Common myeloid progenitor, CD34-positive (primary cell): ENCODE data around the gene ZC3H10.
A peak's percentile ranks its signal among the peaks of the same experiment; 100 is the strongest.

Experiments used
- CTCF ChIA-PET: fragments of 350-600 bp; sonication (Branson Sonifier 250); formaldehyde crosslinking; loops from one replicate; lab custom pipeline; 2021; ENCODE audit warnings: antibody characterized with exemption; lab: Charles Lee
- POLR2A ChIA-PET: fragments of 350-600 bp; sonication (Branson Sonifier 250); formaldehyde crosslinking; loops from one replicate; lab custom pipeline; 2021; ENCODE audit warnings: antibody characterized with exemption; lab: Charles Lee
- DNase-seq, 3 donors: peaks; one replicate each; pipeline versions ENCODE4 v3.0.0 to v3.0.0-alpha.2; 2013
- H3K27ac ChIP-seq, 2 experiments: 1 replicate in 1 of 2; 2 replicates in 1 of 2; pipeline ENCODE4 v1.7.0; 2013; ENCODE audit warnings: inconsistent platforms in 2 of 2, low read length in 2 of 2, mild to moderate bottlenecking in 2 of 2, low read depth in 1 of 2, moderate library complexity in 1 of 2; ENCODE audit not compliant: severe bottlenecking in 2 of 2, insufficient read depth in 1 of 2, poor library complexity in 1 of 2
- H3K27me3 ChIP-seq, 5 experiments: replicated peaks in 2 of 5; 1 replicate in 3 of 5; 2 replicates in 2 of 5; pipeline versions ENCODE4 v1.6.1 to v1.7.0; 2013; ENCODE audit warnings: low read length in 4 of 5, mild to moderate bottlenecking in 2 of 5, moderate library complexity in 2 of 5, inconsistent platforms in 1 of 5; ENCODE audit not compliant: insufficient read depth in 5 of 5, control insufficient read depth in 4 of 5
- H3K36me3 ChIP-seq, 4 experiments: 1 replicate in 2 of 4; 2 replicates in 2 of 4; pipeline versions ENCODE4 v1.6.1 to v1.7.0; 2013; ENCODE audit warnings: low read length in 3 of 4, control low read depth in 1 of 4, mild to moderate bottlenecking in 1 of 4; ENCODE audit not compliant: control insufficient read depth in 4 of 4, insufficient read depth in 4 of 4
- H3K4me1 ChIP-seq, 4 experiments: 1 replicate in 3 of 4; 2 replicates in 1 of 4; pipeline versions ENCODE4 v1.6.1 to v1.7.1; 2013; ENCODE audit warnings: low read length in 3 of 4, mild to moderate bottlenecking in 3 of 4, control low read depth in 1 of 4, inconsistent platforms in 1 of 4, moderate library complexity in 1 of 4; ENCODE audit not compliant: control insufficient read depth in 4 of 4, insufficient read depth in 4 of 4; ENCODE audit errors: control extremely low read depth in 1 of 4
- H3K4me3 ChIP-seq, 7 experiments: 1 replicate in 4 of 7; 2 replicates in 3 of 7; pipeline versions ENCODE4 v1.5.1 to v1.7.0; 2013; ENCODE audit warnings: mild to moderate bottlenecking in 7 of 7, low read length in 6 of 7, moderate library complexity in 6 of 7, inconsistent platforms in 2 of 7, low read depth in 2 of 7, control low read depth in 1 of 7; ENCODE audit not compliant: insufficient read depth in 4 of 7, control insufficient read depth in 1 of 7; ENCODE audit errors: extremely low read depth in 1 of 7
- H3K9me3 ChIP-seq, 5 experiments: 1 replicate in 4 of 5; 2 replicates in 1 of 5; pipeline versions ENCODE4 v1.6.1 to v1.7.1; 2013; ENCODE audit warnings: low read length in 4 of 5, mild to moderate bottlenecking in 2 of 5, inconsistent platforms in 1 of 5, low read depth in 1 of 5, moderate library complexity in 1 of 5; ENCODE audit not compliant: control insufficient read depth in 4 of 5, insufficient read depth in 2 of 5; ENCODE audit errors: control extremely low read depth in 1 of 5
- WGBS: methylation state at CpG from one replicate; pipeline ENCODE4 v1.1.5; 2013; ENCODE audit not compliant: insufficient coverage; 5-methylcytosine and 5-hydroxymethylcytosine counted together

Gene ZC3H10

GRCh38 chr12:56163533-56164344, 45.7 kb downstream of the ZC3H10 start:
- no peak for DNase-seq
- Histone ChIP-seq H3K27me3 (no peaks in the 10 kb centered on the region), H3K36me3 (peaks cover 4 to 89% (median 67%) of the 10 kb centered on the region in 4 experiments), H3K4me1 (peaks cover 8 to 24% (median 21%) of the 10 kb centered on the region in 4 experiments), H3K9me3 (no peaks in the 10 kb centered on the region), H3K4me3 (no peak overlapping the region), H3K27ac (no peak overlapping the region)
- WGBS = 90% methylated on average over 5 of the region's 11 CpGs
- POLR2A ChIA-PET = interaction anchor here (0.6 to 1.8 kb wide), 4 partner anchors 12 to 172 kb away, joined by 3 to 5 read pairs (median 4); partner anchors contain the start of gene ESYT1
- CTCF ChIA-PET = interaction anchor here (1.4 to 6.0 kb wide), 5 partner anchors 10 to 94 kb away, joined by 3 to 47 read pairs (median 17); partner anchors contain the start of genes ANKRD52 and ZC3H10

- POLR2A ChIA-PET = no interaction called here
- Histone ChIP-seq H3K27me3 (no peaks in the 10 kb centered on the region), H3K4me1 (peaks cover 5 to 19% (median 16%) of the 10 kb centered on the region in 4 experiments), H3K9me3 (no peaks in the 10 kb centered on the region), H3K36me3 (peaks cover 4 to 94% (median 69%) of the 10 kb centered on the region in 4 experiments), H3K4me3 (no peak overlapping the region), H3K27ac (no peak overlapping the region)
- 99% methylated on average over 9 of the region's 17 CpGs for WGBS
- no peak for DNase-seq
- CTCF ChIA-PET = interaction anchor here (1.4 to 6.0 kb wide), 2 partner anchors 10 to 40 kb away, joined by 3 to 47 read pairs; no protein-coding TSS in a partner anchor
Observed at GRCh38 chr12:56164345-56164729, 46.3 kb downstream of the ZC3H10 start.

GRCh38 chr12:56165369-56165768, 47.3 kb downstream of the ZC3H10 start:
- ChIA-PET POLR2A (interaction anchor here (0.6 kb wide), 1 partner anchor 17 kb away, joined by 5 read pairs; no protein-coding TSS in a partner anchor), CTCF (interaction anchor here (1.3 to 6.0 kb wide), 4 partner anchors 9 to 46 kb away, joined by 3 to 47 read pairs (median 5); no protein-coding TSS in a partner anchor)
- H3K4me3 ChIP-seq = no peak overlapping the region
- H3K9me3 ChIP-seq = no peaks in the 10 kb centered on the region
- no peaks in the 10 kb centered on the region for H3K27me3 ChIP-seq
- peaks cover 8 to 94% (median 70%) of the 10 kb centered on the region in 4 experiments for H3K36me3 ChIP-seq
- 94% methylated on average over 3 of the region's 4 CpGs for WGBS
- peaks cover 0 to 8% (median 6%) of the 10 kb centered on the region in 4 experiments for H3K4me1 ChIP-seq
- DNase-seq = no peak
- no peak overlapping the region for H3K27ac ChIP-seq

GRCh38 chr12:56169229-56169759, 51.2 kb downstream of the ZC3H10 start:
- CTCF ChIA-PET = interaction anchor here (1.0 to 1.3 kb wide), 3 partner anchors 8 to 45 kb away, joined by 3 to 4 read pairs (median 3); partner anchors contain the start of gene SMARCC2
- Histone ChIP-seq H3K27ac (peak overlapping the region in 1 of 2 experiments; percentile 49), H3K9me3 (no peaks in the 10 kb centered on the region), H3K36me3 (peaks cover 27 to 91% (median 70%) of the 10 kb centered on the region in 4 experiments), H3K27me3 (no peaks in the 10 kb centered on the region), H3K4me3 (no peak overlapping the region), H3K4me1 (no peaks in the 10 kb centered on the region)
- WGBS = 87% methylated on average over 11 of the region's 11 CpGs
- POLR2A ChIA-PET = interaction anchor here (0.5 to 0.6 kb wide), 2 partner anchors 11 to 13 kb away, joined by 3 to 4 read pairs; partner anchors contain the start of gene MYL6
- no peak for DNase-seq

DNA sequence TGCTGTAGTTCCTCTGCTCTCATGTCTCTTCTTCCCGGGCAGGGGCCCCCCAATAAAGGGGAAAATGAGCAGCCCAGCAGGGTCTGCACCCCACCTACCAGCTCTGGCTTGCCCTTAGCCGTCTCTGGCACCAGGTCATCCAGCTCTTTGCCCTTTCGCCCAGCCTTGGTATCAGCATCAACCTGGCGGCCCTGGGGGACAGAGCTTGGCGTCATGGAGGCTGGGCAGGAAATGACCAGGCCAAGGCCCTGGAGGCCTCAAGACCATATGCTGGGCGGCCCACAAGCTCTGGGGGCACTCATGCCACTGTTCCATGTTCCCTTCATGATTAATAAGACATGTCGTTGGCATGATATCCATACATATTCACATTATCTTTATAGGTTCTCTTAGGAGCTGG, 54.8 kb downstream of the ZC3H10 start:
- no peak overlapping the region for H3K27ac ChIP-seq
- H3K4me3 ChIP-seq = no peak overlapping the region
- H3K4me1 ChIP-seq = no peaks in the 10 kb centered on the region
- 81% methylated on average over 4 of the region's 7 CpGs for WGBS
- DNase-seq = no peak
- peaks cover 33 to 90% (median 72%) of the 10 kb centered on the region in 4 experiments for H3K36me3 ChIP-seq
- CTCF ChIA-PET = interaction anchor here (0.5 to 6.8 kb wide), 4 partner anchors 8 to 461 kb away, joined by 3 to 47 read pairs (median 7); partner anchors contain the start of gene SMARCC2
- no peaks in the 10 kb centered on the region for H3K9me3 ChIP-seq
- H3K27me3 ChIP-seq = no peaks in the 10 kb centered on the region
- POLR2A ChIA-PET = interaction anchor here (0.5 kb wide), 1 partner anchor 177 kb away, joined by 4 read pairs; no protein-coding TSS in a partner anchor
